ENCODE data around the gene LRMDA.

The LRMDA gene

GRCh38 chr10:75612904-75613684 lies 181.7 kb downstream of the LRMDA start:
- H3K27ac ChIP-seq, result no peak overlapping the region
- no peaks in the 10 kb centered on the region for H3K79me2 ChIP-seq
- H3K9me3 ChIP-seq (ENCODE audit: control insufficient read depth, low read length), result no peaks in the 10 kb centered on the region
- no peaks in the 10 kb centered on the region for H3K4me1 ChIP-seq
- no peaks in the 10 kb centered on the region for H3K36me3 ChIP-seq (ENCODE audit: control insufficient read depth, insufficient read depth, low read length)
- no peak overlapping the region for H2AFZ ChIP-seq
- no peak overlapping the region for H3K4me3 ChIP-seq (ENCODE audit: low read depth, low read length)
- TF ChIP-seq, protein P1, sequence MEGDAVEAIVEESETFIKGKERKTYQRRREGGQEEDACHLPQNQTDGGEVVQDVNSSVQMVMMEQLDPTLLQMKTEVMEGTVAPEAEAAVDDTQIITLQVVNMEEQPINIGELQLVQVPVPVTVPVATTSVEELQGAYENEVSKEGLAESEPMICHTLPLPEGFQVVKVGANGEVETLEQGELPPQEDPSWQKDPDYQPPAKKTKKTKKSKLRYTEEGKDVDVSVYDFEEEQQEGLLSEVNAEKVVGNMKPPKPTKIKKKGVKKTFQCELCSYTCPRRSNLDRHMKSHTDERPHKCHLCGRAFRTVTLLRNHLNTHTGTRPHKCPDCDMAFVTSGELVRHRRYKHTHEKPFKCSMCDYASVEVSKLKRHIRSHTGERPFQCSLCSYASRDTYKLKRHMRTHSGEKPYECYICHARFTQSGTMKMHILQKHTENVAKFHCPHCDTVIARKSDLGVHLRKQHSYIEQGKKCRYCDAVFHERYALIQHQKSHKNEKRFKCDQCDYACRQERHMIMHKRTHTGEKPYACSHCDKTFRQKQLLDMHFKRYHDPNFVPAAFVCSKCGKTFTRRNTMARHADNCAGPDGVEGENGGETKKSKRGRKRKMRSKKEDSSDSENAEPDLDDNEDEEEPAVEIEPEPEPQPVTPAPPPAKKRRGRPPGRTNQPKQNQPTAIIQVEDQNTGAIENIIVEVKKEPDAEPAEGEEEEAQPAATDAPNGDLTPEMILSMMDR (IDR thresholded peaks at IDR 0.05), result no peak
- H3K4me2 ChIP-seq (ENCODE audit: low read length), result no peak overlapping the region
- no peaks in the 10 kb centered on the region for H3K27me3 ChIP-seq (ENCODE audit: control insufficient read depth, insufficient read depth, low read length)
- no peak overlapping the region for H3K9ac ChIP-seq

DNA sequence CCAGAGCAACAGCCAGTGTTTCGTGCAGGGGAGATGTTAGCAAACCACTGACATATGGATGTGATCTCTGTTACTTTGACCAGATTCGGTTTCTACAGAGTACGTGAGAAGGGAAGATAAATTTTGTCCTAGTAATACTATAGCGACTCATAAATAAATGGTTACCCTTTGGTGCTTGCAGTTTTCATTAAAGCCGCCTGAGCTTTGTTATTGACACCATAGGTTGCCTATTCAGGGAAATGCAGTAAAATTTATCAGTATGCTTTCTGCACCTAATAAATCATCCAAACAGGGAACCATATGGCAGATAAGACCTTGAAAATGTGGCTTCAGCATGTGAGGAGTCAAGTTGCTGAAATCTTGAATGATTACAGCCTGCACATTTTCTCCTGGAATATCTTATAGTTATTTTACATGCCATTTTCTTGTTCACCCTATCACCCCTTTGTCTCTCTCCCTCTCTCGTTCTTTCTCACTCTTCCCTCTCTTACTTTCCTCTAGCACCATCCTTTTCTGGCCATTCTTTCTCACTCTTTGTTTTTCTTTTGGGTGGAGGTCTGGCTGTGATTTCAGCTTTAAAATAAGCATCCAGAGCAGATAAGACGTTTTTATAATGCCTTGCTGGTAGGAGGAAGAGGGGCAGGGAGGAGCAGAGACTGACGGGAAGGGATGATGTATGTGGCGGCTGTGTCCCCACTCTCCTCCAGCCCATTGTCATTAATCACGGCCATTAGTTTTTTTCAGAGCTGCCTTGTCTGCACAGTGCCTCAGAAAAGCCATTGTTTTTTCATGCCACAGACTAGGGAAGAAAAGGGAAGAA lies 182.5 kb downstream of the LRMDA start:
- no peaks in the 10 kb centered on the region for H3K4me1 ChIP-seq
- H3K4me3 ChIP-seq (ENCODE audit: low read depth, low read length), result no peak overlapping the region
- H3K27ac ChIP-seq, result no peak overlapping the region

DNA sequence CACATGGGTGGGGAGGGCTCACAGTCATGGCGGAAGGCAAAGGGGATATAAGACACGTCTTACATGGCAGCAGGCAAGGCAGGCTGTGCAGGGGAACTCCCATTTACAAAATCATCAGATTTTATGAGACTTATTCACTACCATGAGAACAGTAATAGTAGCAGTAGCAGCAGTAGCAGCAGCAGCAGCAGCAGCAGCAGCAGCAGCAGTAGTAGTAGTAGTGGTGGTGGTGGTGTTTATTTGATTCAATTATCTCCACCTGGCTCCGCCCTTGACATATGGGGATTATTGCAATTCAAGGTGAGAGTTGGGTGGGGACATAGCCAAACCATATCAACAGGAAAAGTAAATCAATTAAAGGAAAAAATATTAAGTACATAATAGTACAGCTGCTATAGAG lies 184.7 kb downstream of the LRMDA start:
- no peaks in the 10 kb centered on the region for H3K36me3 ChIP-seq (ENCODE audit: control insufficient read depth, insufficient read depth, low read length)

More for the DNA sequence above, 182.5 kb downstream of the LRMDA start:
- Histone ChIP-seq H3K9ac (no peak overlapping the region), H3K36me3 (ENCODE audit: control insufficient read depth, insufficient read depth, low read length) (no peaks in the 10 kb centered on the region), H3K4me2 (ENCODE audit: low read length) (no peak overlapping the region), H3K9me3 (ENCODE audit: control insufficient read depth, low read length) (no peaks in the 10 kb centered on the region), H3K27me3 (ENCODE audit: control insufficient read depth, insufficient read depth, low read length) (no peaks in the 10 kb centered on the region), H2AFZ (no peak overlapping the region), H3K79me2 (no peaks in the 10 kb centered on the region)
- TF ChIP-seq, protein P1 (IDR thresholded peaks at IDR 0.05), result no peak

DNA sequence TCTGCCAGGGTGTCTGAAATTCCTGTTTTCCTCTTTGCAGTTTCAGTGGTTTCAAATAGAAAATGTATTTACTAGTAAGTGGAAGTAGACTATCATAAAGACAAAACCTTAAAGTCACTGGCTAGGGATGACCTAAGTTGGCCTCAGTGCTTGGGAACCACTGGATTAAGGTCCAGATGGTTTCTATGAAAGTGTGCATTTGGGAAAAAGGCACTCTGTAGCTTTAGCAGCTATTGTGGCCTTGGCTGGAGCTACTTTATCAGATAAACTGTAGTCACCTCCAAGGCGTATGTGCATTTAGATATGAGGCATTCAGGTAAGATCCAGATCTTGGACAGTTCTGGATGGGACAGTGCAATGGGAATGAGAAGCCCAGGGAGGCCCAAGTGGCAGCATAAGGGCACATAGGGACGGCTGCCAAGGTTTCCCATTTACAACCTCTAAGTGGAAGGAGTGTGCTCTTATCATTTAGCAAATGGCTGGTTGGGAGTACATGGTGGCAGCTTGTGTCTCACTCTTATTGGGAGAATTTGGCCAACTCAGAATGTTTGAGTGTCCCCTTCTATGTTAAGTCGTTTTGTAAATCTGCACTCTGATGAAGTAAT lies 185.6 kb downstream of the LRMDA start:
- TF ChIP-seq, protein P1 (IDR thresholded peaks at IDR 0.05), result no peak
- no peak overlapping the region for H3K27ac ChIP-seq

More for the DNA sequence above, 184.7 kb downstream of the LRMDA start:
- no peak overlapping the region for H3K9ac ChIP-seq
- H3K27ac ChIP-seq, result no peak overlapping the region
- H3K9me3 ChIP-seq (ENCODE audit: control insufficient read depth, low read length), result no peaks in the 10 kb centered on the region
- no peak overlapping the region for H2AFZ ChIP-seq
- no peaks in the 10 kb centered on the region for H3K79me2 ChIP-seq
- H3K27me3 ChIP-seq (ENCODE audit: control insufficient read depth, insufficient read depth, low read length), result no peaks in the 10 kb centered on the region
- TF ChIP-seq, protein P1 (IDR thresholded peaks at IDR 0.05), result no peak
- no peaks in the 10 kb centered on the region for H3K4me1 ChIP-seq
- no peak overlapping the region for H3K4me3 ChIP-seq (ENCODE audit: low read depth, low read length)
- H3K4me2 ChIP-seq (ENCODE audit: low read length), result no peak overlapping the region

More for the DNA sequence above, 185.6 kb downstream of the LRMDA start:
- Histone ChIP-seq H3K4me1 (no peaks in the 10 kb centered on the region), H3K9me3 (ENCODE audit: control insufficient read depth, low read length) (no peaks in the 10 kb centered on the region), H3K27me3 (ENCODE audit: control insufficient read depth, insufficient read depth, low read length) (no peaks in the 10 kb centered on the region), H2AFZ (no peak overlapping the region), H3K79me2 (no peaks in the 10 kb centered on the region), H3K36me3 (ENCODE audit: control insufficient read depth, insufficient read depth, low read length) (no peaks in the 10 kb centered on the region), H3K4me2 (ENCODE audit: low read length) (no peak overlapping the region), H3K4me3 (ENCODE audit: low read depth, low read length) (no peak overlapping the region), H3K9ac (no peak overlapping the region)

Data from parathyroid adenoma (tissue), 2 donors.